T-cell (primary cell): ENCODE measurements around the gene SYP. TPM values are rescaled to one million over a fixed set of nuclear protein-coding genes. Genes with fewer than 3 reads are reported as not detected.

Source experiments
- ATAC-seq, 4 experiments: fragments of 200-7000 bp in 3 of 4; fragments of 150-1000 bp in 1 of 4; cut with Tn5 transposase; replicated peaks in 1 of 4; 1 replicate in 3 of 4; 2 replicates in 1 of 4; pipeline ENCODE4 v1.10.0; 2021; ENCODE audit warnings: moderate library complexity in 3 of 4, mild to moderate bottlenecking in 2 of 4, moderate number of reproducible peaks in 1 of 4
- CTCF ChIA-PET, 2 donors: fragments of 300-600 bp; sonication (Branson Sonifier 250); formaldehyde crosslinking; loops; one replicate each; lab custom pipeline; 2022; ENCODE audit warnings: antibody characterized with exemption in 2 of 2; lab: Charles Lee
- POLR2A ChIA-PET, 2 donors: fragments of 300-600 bp; sonication (Branson Sonifier 250); formaldehyde crosslinking; loops; one replicate each; lab custom pipeline; 2022; ENCODE audit warnings: antibody characterized with exemption in 2 of 2; lab: Charles Lee
- DNase-seq, 35 experiments: peaks; one replicate each; pipeline versions ENCODE4 v3.0.0 to v3.0.0-alpha.2; 2013 to 2023
- H3K27ac ChIP-seq: one replicate; pipeline ENCODE4 v1.5.1; 2013; ENCODE audit warnings: low read length
- H3K27me3 ChIP-seq, 2 experiments: replicated peaks in 1 of 2; 1 replicate in 1 of 2; 2 replicates in 1 of 2; pipeline versions ENCODE4 v1.6.1 to v1.7.0; 2013; ENCODE audit warnings: low read length in 1 of 2, mixed read lengths in 1 of 2; ENCODE audit not compliant: control insufficient read depth in 2 of 2, insufficient read depth in 2 of 2; ENCODE audit errors: extremely low read depth in 1 of 2
- H3K36me3 ChIP-seq, 2 donors: 1 replicate in 1 of 2; 2 replicates in 1 of 2; pipeline versions ENCODE4 v1.6.1 to v1.7.0; 2013; ENCODE audit warnings: low read length in 1 of 2; ENCODE audit not compliant: control insufficient read depth in 2 of 2, insufficient read depth in 1 of 2; ENCODE audit errors: extremely low read depth in 1 of 2
- H3K4me1 ChIP-seq, 2 experiments: 1 replicate in 1 of 2; 2 replicates in 1 of 2; pipeline versions ENCODE4 v1.6.1 to v1.7.0; 2013; ENCODE audit warnings: low read length in 2 of 2, mixed read lengths in 1 of 2; ENCODE audit not compliant: insufficient read depth in 2 of 2, control insufficient read depth in 1 of 2; ENCODE audit errors: extremely low read depth in 1 of 2
- H3K4me3 ChIP-seq, 2 donors: 1 replicate in 1 of 2; 2 replicates in 1 of 2; pipeline versions ENCODE4 v1.5.1 to v1.7.0; 2013; ENCODE audit warnings: mild to moderate bottlenecking in 2 of 2, low read length in 1 of 2, moderate library complexity in 1 of 2; ENCODE audit not compliant: control insufficient read depth in 1 of 2; ENCODE audit errors: extremely low read depth in 1 of 2
- H3K9me3 ChIP-seq: 2 replicates; pipeline ENCODE4 v1.7.0; 2013
- H3K27ac Mint-ChIP-seq, 2 donors: one replicate each; pipeline ENCODE4 v1.8.0; 2020 to 2021; ENCODE audit warnings: mild to moderate bottlenecking in 2 of 2, mixed read lengths in 2 of 2
- H3K27me3 Mint-ChIP-seq, 2 donors: one replicate each; pipeline ENCODE4 v1.8.0; 2021 to 2022; ENCODE audit warnings: mixed read lengths in 2 of 2
- H3K36me3 Mint-ChIP-seq: one replicate; pipeline ENCODE4 v1.8.0; 2021; ENCODE audit warnings: mixed read lengths
- H3K4me1 Mint-ChIP-seq, 3 donors: one replicate each; pipeline ENCODE4 v1.8.0; 2020 to 2022; ENCODE audit warnings: mixed read lengths in 3 of 3, mild to moderate bottlenecking in 1 of 3
- H3K4me3 Mint-ChIP-seq, 3 donors: one replicate each; pipeline ENCODE4 v1.8.0; 2020 to 2022; ENCODE audit warnings: mild to moderate bottlenecking in 3 of 3, mixed read lengths in 3 of 3, moderate library complexity in 3 of 3
- H3K9me3 Mint-ChIP-seq, 3 donors: one replicate each; pipeline ENCODE4 v1.8.0; 2020 to 2022; ENCODE audit warnings: mixed read lengths in 3 of 3
- WGBS: methylation state at CpG from one replicate; pipeline ENCODE4 v1.1.5; 2013; ENCODE audit warnings: missing lambda C conversion rate; ENCODE audit not compliant: insufficient coverage; 5-methylcytosine and 5-hydroxymethylcytosine counted together
- total RNA-seq, 35 experiments: library from RNA in 6 of 35; stranded (reverse) in 6 of 35; fragments of 120-200 nt in 1 of 35; gene quantifications; one replicate each; pipeline versions ENCODE4 v1.2.1 to v1.2.4 and lab custom pipeline; 2013 to 2026

SYP gene
- total RNA-seq, 5 donors from 2014 or later (not counting 1 experiment from before 2014, with no cell fraction given) = 0.53 to 0.89 (median 0.70) TPM

DNA sequence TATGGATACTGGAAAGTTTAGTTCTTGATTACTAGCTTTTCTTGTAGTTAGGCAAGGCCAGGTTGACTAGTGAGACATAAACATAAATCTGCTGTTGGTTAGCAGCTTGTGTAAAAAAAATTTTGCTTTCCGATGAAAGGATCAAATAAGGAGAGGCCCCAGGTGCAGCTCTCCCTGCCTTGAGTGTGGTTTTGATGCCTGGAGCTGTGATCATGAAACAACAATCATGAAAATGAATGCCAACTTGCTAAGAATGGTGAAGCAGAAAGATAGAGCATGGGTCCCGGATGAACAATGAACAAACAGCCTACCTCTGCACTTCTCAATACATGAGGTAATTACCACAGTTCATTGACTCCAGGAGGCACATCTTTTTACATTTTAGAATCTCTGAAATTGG, 14.4 kb upstream of the SYP start:
- H3K9me3 Mint-ChIP-seq = peaks cover 0 to 8% (median 0%) of the 10 kb centered on the region in 3 donors
- peaks cover 0 to 14% of the 10 kb centered on the region in 2 experiments for H3K27me3 ChIP-seq

DNA sequence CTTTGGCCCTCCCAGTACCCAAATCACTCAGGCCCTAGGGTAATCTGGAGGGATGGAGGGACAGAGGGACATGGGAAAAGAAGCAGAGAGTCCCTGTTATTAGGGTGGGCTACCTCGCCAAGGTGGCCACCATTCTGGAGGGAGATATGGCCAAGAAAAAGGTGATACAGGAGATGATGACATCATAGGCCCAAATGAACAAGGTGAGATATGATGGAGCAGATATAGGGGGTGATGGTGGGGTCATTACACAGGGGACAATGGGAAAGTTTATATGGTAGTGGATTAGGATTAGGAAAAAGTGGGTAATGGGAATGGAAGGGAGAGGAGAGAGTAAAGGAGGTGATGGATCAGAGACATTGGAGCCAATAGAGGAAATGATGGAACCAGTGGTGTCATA, 12.9 kb upstream of the SYP start:
- ATAC-seq = no peak
- 60% methylated on average over 1 of the region's 1 CpG for WGBS
- Histone ChIP-seq H3K27me3 (peaks cover 0 to 14% of the 10 kb centered on the region in 2 experiments), H3K4me1 (peaks cover 0 to 2% of the 10 kb centered on the region in 2 experiments), H3K9me3 (no peaks in the 10 kb centered on the region), H3K27ac (no peak overlapping the region), H3K4me3 (no peak overlapping the region), H3K36me3 (no peaks in the 10 kb centered on the region)
- no peak overlapping the region for H3K4me3 Mint-ChIP-seq
- CTCF ChIA-PET = no interaction called here
- H3K27ac Mint-ChIP-seq = no peak overlapping the region
- POLR2A ChIA-PET = no interaction called here
- H3K9me3 Mint-ChIP-seq = peaks cover 0 to 8% (median 0%) of the 10 kb centered on the region in 3 donors
- H3K4me1 Mint-ChIP-seq = no peaks in the 10 kb centered on the region
- no peaks in the 10 kb centered on the region for H3K36me3 Mint-ChIP-seq
- DNase-seq = no peak
- H3K27me3 Mint-ChIP-seq = no peaks in the 10 kb centered on the region

More for the DNA sequence above, 14.4 kb upstream of the SYP start:
- Histone ChIP-seq H3K9me3 (no peaks in the 10 kb centered on the region), H3K27ac (no peak overlapping the region), H3K4me1 (peaks cover 0 to 2% of the 10 kb centered on the region in 2 experiments), H3K4me3 (no peak overlapping the region), H3K36me3 (no peaks in the 10 kb centered on the region)
- ChIA-PET CTCF (interaction anchor here in 1 of 2 donors (0.6 kb wide), 1 partner anchor 770 kb away, joined by 3 read pairs; no protein-coding TSS in a partner anchor), POLR2A (no interaction called here)
- no CpG with 5 or more reads among the region's 2 CpGs for WGBS
- Mint-ChIP-seq H3K4me3 (no peak overlapping the region), H3K36me3 (no peaks in the 10 kb centered on the region), H3K4me1 (no peaks in the 10 kb centered on the region), H3K27ac (no peak overlapping the region), H3K27me3 (no peaks in the 10 kb centered on the region)
- DNase-seq (no peak), ATAC-seq (no peak)

DNA sequence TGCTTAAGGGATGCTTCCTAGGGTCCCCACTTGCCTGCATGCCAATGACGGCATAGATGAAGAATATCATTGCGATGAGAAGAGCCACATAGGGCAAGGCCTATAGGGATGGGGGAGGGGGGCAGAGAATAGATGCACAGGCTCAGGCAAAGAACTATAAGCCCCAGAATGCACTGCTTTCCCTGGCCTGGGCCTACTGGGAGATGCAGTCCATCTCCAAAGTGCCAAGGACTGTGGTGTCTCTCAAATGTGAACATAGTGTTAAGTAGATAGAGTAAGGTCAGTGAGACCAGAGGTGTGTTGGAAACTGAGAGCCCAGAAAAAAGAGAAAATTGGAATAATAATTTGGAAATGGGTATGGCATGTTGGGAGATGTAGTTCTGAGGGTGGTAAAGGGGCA, 12.2 kb upstream of the SYP start:
- WGBS = 100% methylated on average over 2 of the region's 2 CpGs
- no peak overlapping the region for H3K4me3 Mint-ChIP-seq
- Histone ChIP-seq H3K4me3 (no peak overlapping the region), H3K27ac (no peak overlapping the region), H3K4me1 (peaks cover 0 to 2% of the 10 kb centered on the region in 2 experiments), H3K36me3 (no peaks in the 10 kb centered on the region), H3K9me3 (no peaks in the 10 kb centered on the region), H3K27me3 (peaks cover 0 to 14% of the 10 kb centered on the region in 2 experiments)
- CTCF ChIA-PET = no interaction called here
- H3K9me3 Mint-ChIP-seq = peaks cover 0 to 8% (median 0%) of the 10 kb centered on the region in 3 donors
- no peak overlapping the region for H3K27ac Mint-ChIP-seq
- POLR2A ChIA-PET = no interaction called here
- DNase-seq = no peak
- no peaks in the 10 kb centered on the region for H3K4me1 Mint-ChIP-seq
- no peaks in the 10 kb centered on the region for H3K27me3 Mint-ChIP-seq
- ATAC-seq = no peak
- H3K36me3 Mint-ChIP-seq = no peaks in the 10 kb centered on the region

DNA sequence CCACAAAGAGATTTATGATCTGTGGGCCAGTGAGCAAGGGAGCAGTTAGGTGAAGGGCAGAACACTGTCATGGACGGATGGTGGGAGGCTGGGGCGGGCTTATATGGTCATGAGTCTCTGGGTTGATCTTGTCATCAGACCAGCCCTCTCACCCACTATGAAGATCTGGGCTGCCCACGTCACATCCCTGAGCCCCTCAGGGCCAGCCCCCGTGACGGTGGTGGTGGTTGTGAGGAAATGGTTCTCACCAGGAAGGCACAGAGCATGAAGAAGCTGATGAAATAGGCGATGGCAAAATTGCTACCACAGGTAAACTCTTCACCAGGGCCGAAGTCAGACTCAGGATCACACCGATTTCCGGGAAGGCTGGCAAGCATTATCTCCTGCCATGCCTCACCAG, 11.1 kb upstream of the SYP start:
- WGBS = no CpG with 5 or more reads among the region's 9 CpGs
- no peaks in the 10 kb centered on the region for H3K4me1 Mint-ChIP-seq
- CTCF ChIA-PET = no interaction called here
- peaks cover 0 to 8% (median 0%) of the 10 kb centered on the region in 3 donors for H3K9me3 Mint-ChIP-seq
- H3K4me3 Mint-ChIP-seq = no peak overlapping the region
- H3K27ac Mint-ChIP-seq = no peak overlapping the region
- ATAC-seq (no peak), DNase-seq (no peak)
- Histone ChIP-seq H3K4me1 (peaks cover 0 to 2% of the 10 kb centered on the region in 2 experiments), H3K27me3 (peaks cover 0 to 16% of the 10 kb centered on the region in 2 experiments), H3K4me3 (no peak overlapping the region), H3K27ac (no peak overlapping the region), H3K9me3 (no peaks in the 10 kb centered on the region), H3K36me3 (no peaks in the 10 kb centered on the region)
- POLR2A ChIA-PET = interaction anchor here (0.5 to 0.7 kb wide), 2 partner anchors 79 to 90 kb away, joined by 3 to 4 read pairs; no protein-coding TSS in a partner anchor
- no peaks in the 10 kb centered on the region for H3K27me3 Mint-ChIP-seq
- H3K36me3 Mint-ChIP-seq = no peaks in the 10 kb centered on the region

DNA sequence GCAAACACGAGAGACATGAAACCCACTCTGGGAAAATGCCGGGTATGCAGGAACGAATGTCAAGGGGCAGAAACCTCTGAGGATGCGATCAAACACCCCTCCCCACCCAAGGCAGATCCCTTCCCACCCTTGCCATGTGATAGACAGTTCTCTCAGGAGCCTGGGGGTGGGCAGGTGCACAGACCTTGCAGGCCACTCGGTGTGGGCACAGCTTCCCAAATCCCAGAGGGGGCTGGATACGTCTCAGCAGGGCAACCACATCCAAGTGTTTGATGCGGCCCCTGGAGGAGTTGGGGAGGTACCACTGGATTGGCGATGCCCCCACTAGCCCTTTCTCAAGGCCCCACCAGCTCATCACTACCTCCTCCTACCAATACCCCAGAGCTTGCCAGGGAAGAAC, 10.4 kb upstream of the SYP start:
- POLR2A ChIA-PET = no interaction called here
- CTCF ChIA-PET = no interaction called here
- no peaks in the 10 kb centered on the region for H3K4me1 Mint-ChIP-seq

DNA sequence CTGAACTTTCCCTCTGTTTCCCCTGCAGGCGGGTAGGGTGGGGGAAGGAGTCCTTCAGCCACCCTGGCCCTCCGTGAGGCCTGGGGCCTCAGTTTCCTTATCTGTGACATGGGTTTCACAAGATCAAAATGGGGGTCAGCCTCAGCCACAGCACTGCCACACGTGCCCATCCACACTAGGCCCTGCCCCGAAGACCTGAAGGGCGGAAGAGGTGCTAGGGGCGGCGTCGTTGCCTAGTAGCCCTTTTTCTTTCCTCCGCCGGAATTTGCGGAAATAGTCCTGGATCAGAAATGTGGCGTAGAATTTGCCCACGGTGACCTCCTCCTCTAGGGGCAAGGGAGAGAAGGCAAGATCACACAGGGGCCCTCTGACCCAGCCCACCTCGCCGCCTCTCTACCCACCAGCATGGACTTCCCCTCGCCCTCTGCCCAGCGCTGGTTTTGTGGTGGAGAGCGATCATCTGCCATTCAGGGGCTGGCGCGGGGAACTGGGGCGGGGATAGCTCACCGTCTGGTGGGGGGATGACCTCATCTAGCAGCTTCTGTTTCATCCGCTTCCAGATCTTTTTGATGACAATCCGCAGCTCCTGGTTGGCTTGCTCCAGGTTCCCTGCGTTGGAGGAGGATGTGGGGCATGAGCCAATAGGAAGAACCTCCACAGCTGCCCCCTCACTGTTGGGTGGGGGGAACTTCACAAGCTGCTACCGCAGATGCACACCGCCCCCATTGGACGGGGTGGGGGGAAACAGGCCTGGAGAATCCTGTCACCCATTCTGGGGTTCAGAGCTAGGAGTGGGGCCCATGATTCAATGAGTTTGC, 9.7 kb upstream of the SYP start:
- Histone ChIP-seq H3K4me1 (peaks cover 0 to 2% of the 10 kb centered on the region in 2 experiments), H3K36me3 (no peaks in the 10 kb centered on the region), H3K4me3 (no peak overlapping the region), H3K27me3 (peaks cover 0 to 16% of the 10 kb centered on the region in 2 experiments), H3K9me3 (no peaks in the 10 kb centered on the region), H3K27ac (no peak overlapping the region)
- H3K27ac Mint-ChIP-seq = no peak overlapping the region
- H3K4me3 Mint-ChIP-seq = no peak overlapping the region
- no peaks in the 10 kb centered on the region for H3K27me3 Mint-ChIP-seq
- H3K36me3 Mint-ChIP-seq = no peaks in the 10 kb centered on the region
- ATAC-seq (peak in 1 of 4 experiments; percentile 39), DNase-seq (no peak)
- ChIA-PET POLR2A (no interaction called here), CTCF (no interaction called here)
- peaks cover 0 to 8% (median 0%) of the 10 kb centered on the region in 3 donors for H3K9me3 Mint-ChIP-seq
- 28% methylated on average over 5 of the region's 28 CpGs for WGBS
- H3K4me1 Mint-ChIP-seq = no peaks in the 10 kb centered on the region

More for the DNA sequence above, 10.4 kb upstream of the SYP start:
- no CpG with 5 or more reads among the region's 8 CpGs for WGBS
- H3K4me3 Mint-ChIP-seq = no peak overlapping the region
- Histone ChIP-seq H3K9me3 (no peaks in the 10 kb centered on the region), H3K4me3 (no peak overlapping the region), H3K27ac (no peak overlapping the region), H3K36me3 (no peaks in the 10 kb centered on the region), H3K4me1 (peaks cover 0 to 2% of the 10 kb centered on the region in 2 experiments), H3K27me3 (peaks cover 0 to 16% of the 10 kb centered on the region in 2 experiments)
- no peaks in the 10 kb centered on the region for H3K27me3 Mint-ChIP-seq
- H3K36me3 Mint-ChIP-seq = no peaks in the 10 kb centered on the region
- no peak overlapping the region for H3K27ac Mint-ChIP-seq
- no peak for ATAC-seq
- no peak for DNase-seq
- H3K9me3 Mint-ChIP-seq = peaks cover 0 to 8% (median 0%) of the 10 kb centered on the region in 3 donors
